Testis (tissue), 3 donors: ENCODE results near the gene CNTF. TPM values are rescaled to one million over a fixed set of nuclear protein-coding genes. Genes with fewer than 3 reads are reported as not detected.

ENCODE experiments used
- DNase-seq: peaks from one replicate; pipeline ENCODE4 v3.0.0-alpha.2; 2019
- H3K27ac ChIP-seq, 2 donors: fragments of 200-600 bp; sonication (generic); one replicate each; pipeline ENCODE4 v1.5.1; 2019
- H3K27me3 ChIP-seq: fragments of 200-600 bp; sonication (generic); one replicate; pipeline ENCODE4 v1.5.1; 2019
- H3K36me3 ChIP-seq: fragments of 200-600 bp; sonication (generic); one replicate; pipeline ENCODE4 v1.5.1; 2017; ENCODE audit warnings: low read depth; ENCODE audit errors: missing control alignments
- H3K4me1 ChIP-seq: fragments of 200-600 bp; sonication (generic); one replicate; pipeline ENCODE4 v1.5.1; 2019
- H3K4me3 ChIP-seq, 2 donors: fragments of 200-600 bp; sonication (generic); one replicate each; pipeline ENCODE4 v1.5.1; 2017 to 2019
- H3K9me3 ChIP-seq: fragments of 200-600 bp; sonication (generic); one replicate; pipeline ENCODE4 v1.5.1; 2017
- POLR2A ChIP-seq: fragments of 450-650 bp; IDR thresholded peaks from one replicate; pipeline ENCODE4 v1.6.1; 2017; ENCODE audit warnings: antibody characterized with exemption, mild to moderate bottlenecking, moderate library complexity
- WGBS, 2 donors: methylation state at CpG; one replicate each; pipeline ENCODE4 v1.1.5; 2018; 5-methylcytosine and 5-hydroxymethylcytosine counted together
- intact Hi-C: fragments of 100-400 bp; cut with DNase I; formaldehyde crosslinking; loops from one replicate; pipeline ENCODE4 v1.15.1; 2023; ENCODE audit warnings: low total_unique reads
- polyA plus RNA-seq: library from polyadenylated mRNA; stranded (reverse); fragments of 350-450 nt; fragmentation: Illumina TruSeq; extraction: RNeasy Lipid Tissue Mini Kit (QIAGEN cat#74804); gene quantifications from one replicate; pipeline ENCODE4 v1.2.3, GENCODE V29; 2014; ENCODE audit warnings: low read depth, low replicate concordance; ENCODE audit not compliant: insufficient read depth
- total RNA-seq, 2 donors: library from RNA; depleted of rRNA; stranded (reverse); fragments of >200 nt; gene quantifications; one replicate each; pipeline ENCODE4 v1.2.3, GENCODE V29; 2016
- TF ChIP-seq, protein P1 (sequence below), 3 experiments: fragments of 450-650 bp in 2 of 3; fragments of 200-600 bp in 1 of 3; sonication (generic) in 1 of 3; IDR thresholded peaks; one replicate each; pipeline ENCODE4 v1.5.1; 2016 to 2019; ENCODE audit warnings: antibody characterized with exemption in 3 of 3, mild to moderate bottlenecking in 2 of 3, moderate library complexity in 1 of 3

The CNTF gene
- total and polyA plus RNA-seq, 3 donors from 2014 or later = 1.0 to 1.6 (median 1.3) TPM

DNA sequence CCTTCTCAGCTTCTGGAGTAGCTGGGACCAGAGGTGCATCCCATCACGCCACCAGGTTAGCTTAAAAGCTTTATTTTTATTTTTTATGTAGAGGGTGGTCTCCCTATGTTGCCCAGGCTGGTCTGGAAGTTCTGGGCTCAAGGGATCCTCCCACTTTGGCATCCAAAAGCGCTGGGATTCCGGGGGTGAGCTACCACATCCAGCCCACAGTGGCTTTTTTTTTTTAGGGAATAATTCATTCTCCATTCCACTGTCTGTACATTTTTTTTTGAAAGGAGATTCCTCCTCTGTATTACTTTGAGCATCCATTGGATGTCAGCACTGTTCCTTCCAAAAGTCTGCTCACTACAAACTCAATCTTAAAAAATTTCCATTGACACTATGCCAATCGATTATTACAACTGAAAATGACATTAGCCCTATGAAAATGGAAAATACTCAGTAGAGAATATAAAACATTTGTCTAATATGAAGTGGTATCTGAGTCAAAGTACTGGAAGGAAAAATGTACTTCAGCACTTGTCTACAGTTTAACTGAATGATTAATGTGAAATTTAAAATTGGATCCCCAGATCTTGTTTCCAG is 45.5 kb upstream of the CNTF start:
- 14 to 18% methylated on average over 4 of the region's 4 CpGs for WGBS, 2 donors
- no peak for DNase-seq
- no peaks in the 10 kb centered on the region for H3K9me3 ChIP-seq
- no peak for TF ChIP-seq POLR2A
- TF ChIP-seq, protein P1, sequence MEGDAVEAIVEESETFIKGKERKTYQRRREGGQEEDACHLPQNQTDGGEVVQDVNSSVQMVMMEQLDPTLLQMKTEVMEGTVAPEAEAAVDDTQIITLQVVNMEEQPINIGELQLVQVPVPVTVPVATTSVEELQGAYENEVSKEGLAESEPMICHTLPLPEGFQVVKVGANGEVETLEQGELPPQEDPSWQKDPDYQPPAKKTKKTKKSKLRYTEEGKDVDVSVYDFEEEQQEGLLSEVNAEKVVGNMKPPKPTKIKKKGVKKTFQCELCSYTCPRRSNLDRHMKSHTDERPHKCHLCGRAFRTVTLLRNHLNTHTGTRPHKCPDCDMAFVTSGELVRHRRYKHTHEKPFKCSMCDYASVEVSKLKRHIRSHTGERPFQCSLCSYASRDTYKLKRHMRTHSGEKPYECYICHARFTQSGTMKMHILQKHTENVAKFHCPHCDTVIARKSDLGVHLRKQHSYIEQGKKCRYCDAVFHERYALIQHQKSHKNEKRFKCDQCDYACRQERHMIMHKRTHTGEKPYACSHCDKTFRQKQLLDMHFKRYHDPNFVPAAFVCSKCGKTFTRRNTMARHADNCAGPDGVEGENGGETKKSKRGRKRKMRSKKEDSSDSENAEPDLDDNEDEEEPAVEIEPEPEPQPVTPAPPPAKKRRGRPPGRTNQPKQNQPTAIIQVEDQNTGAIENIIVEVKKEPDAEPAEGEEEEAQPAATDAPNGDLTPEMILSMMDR (IDR thresholded peaks at IDR 0.05) = peak; percentile 20 to 48 (median 41)
- H3K4me1 ChIP-seq = peaks cover 30% of the 10 kb centered on the region
- peak overlapping the region; percentile 99 to 100 for H3K27ac ChIP-seq
- peak overlapping the region; percentile 95 to 100 for H3K4me3 ChIP-seq
- intact Hi-C loops = no loop called here
- H3K27me3 ChIP-seq = no peaks in the 10 kb centered on the region
- H3K36me3 ChIP-seq = no peaks in the 10 kb centered on the region

DNA sequence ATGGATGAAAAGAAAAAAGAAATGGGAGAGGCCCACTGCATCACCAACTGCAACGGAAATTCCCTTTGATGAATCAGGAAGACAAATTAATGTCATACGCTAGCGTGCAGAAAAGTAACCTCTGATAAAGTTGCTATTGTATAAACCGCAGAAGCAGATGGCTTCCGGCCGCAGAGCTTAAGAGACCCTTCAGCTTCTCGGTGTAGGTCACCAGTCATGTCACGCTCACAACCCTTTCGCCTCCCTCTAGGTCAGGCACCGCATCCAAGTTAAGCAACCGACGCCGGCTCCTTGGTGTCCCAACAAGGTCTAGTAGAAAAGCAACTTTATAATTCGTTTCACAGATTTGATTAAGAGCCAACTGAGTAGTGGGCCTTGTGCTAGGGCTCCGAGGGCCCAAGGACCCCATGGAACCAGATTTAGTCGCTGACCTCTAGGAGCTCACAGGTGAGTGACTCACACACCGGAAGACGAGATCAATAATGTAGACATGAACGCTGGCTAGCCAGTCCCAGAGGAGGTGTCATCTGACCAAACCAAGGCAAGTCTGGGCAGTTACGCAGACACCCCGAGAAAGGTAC is 44.8 kb upstream of the CNTF start:
- peak overlapping the region; percentile 99 to 100 for H3K27ac ChIP-seq
- intact Hi-C loops = no loop called here
- 0 to 2% methylated on average over 16 to 21 of the region's 21 CpGs for WGBS, 2 donors
- peak; percentile 63 for DNase-seq
- TF ChIP-seq, protein P1 (IDR thresholded peaks at IDR 0.05) = no peak
- TF ChIP-seq POLR2A = peak; percentile 57
- peaks cover 31% of the 10 kb centered on the region for H3K4me1 ChIP-seq
- peak overlapping the region; percentile 95 to 100 for H3K4me3 ChIP-seq
- H3K36me3 ChIP-seq = no peaks in the 10 kb centered on the region
- no peaks in the 10 kb centered on the region for H3K9me3 ChIP-seq
- H3K27me3 ChIP-seq = no peaks in the 10 kb centered on the region

DNA sequence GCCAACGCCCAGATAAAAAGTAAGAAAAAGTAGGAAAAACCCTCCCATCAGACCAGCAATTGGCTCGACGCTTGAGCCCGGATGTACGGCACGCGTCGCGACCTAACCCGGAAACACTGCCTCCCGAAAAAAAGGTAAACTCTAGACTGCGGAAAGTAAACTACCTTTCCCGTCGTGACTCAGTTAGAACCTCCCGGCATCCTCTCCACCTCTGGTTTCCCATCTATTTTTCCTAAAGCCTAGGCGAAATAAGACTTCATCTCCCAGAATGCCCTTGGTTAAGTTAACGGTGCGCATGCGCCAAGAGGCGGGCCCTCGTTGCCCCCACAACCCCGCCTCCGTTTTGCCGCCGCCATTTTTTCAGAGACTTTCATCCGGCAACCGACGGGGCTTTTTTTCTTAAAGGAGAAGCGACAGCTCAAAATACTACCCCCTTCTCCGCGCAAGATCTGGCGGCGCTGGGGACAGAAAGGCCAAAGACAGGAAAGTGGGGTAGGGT is 44.3 kb upstream of the CNTF start:
- peak overlapping the region; percentile 95 to 100 for H3K4me3 ChIP-seq
- 0 to 1% methylated on average over 31 to 33 of the region's 33 CpGs for WGBS, 2 donors
- peak overlapping the region; percentile 99 to 100 for H3K27ac ChIP-seq
- TF ChIP-seq, protein P1 (IDR thresholded peaks at IDR 0.05) = no peak
- no peak for TF ChIP-seq POLR2A
- H3K36me3 ChIP-seq = no peaks in the 10 kb centered on the region
- DNase-seq = peak; percentile 95
- no peaks in the 10 kb centered on the region for H3K27me3 ChIP-seq
- intact Hi-C loops = no loop called here
- no peaks in the 10 kb centered on the region for H3K9me3 ChIP-seq
- H3K4me1 ChIP-seq = peaks cover 31% of the 10 kb centered on the region

DNA sequence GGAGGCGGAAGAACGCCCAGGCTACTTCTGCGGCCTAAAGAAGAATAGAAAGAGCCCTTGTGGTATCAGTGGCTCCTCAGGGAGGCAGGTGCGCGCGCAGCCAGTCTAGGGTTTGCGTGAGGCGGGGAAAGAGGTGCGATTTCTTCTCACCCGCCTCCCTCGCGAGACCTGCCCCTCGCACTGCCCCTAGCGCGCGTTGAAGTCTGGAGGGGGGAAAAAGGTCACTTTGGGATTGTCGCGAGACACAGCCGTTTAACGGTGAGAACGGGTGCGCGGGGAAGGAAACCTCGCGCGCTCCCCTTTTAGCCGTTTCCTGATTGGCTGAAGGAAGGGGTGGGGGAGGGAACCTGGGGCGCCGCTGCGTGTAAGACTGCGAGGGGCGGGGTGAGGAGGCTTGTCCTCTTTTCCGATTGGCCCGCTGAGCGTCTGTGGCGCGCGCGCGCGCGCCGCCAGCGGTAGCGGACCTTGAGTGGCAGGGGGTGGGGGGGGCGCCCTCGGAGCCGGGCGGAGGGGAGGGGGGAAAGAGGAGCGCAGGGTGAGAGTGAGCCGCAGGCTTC is 43.8 kb upstream of the CNTF start, which contains the start of gene ZFP91:
TSS of gene ZFP91 (plus strand) at position 429 of the 557 bp plus-strand sequence. CDS start 219 bp downstream, outside the sequence.
- intact Hi-C loops = no loop called here
- Histone ChIP-seq H3K9me3 (no peaks in the 10 kb centered on the region), H3K4me1 (peaks cover 31% of the 10 kb centered on the region), H3K4me3 (peak within 1 kb of the TSS; percentile 95 to 100), H3K27ac (peak within 1 kb of the TSS; percentile 99 to 100), H3K36me3 (no peaks in the 10 kb centered on the region), H3K27me3 (no peaks in the 10 kb centered on the region)
- peak; percentile 61 for TF ChIP-seq POLR2A
- TF ChIP-seq, protein P1 (IDR thresholded peaks at IDR 0.05) = no peak
- peak; percentile 99 for DNase-seq
- WGBS, 2 donors = 0% methylated on average over 8 to 43 of the region's 51 CpGs
